H1 (cell line): ENCODE results near the gene OIP5. TPM values are rescaled to one million over a fixed set of nuclear protein-coding genes. Genes with fewer than 3 reads are reported as not detected.

Experiments used
- ASH2L ChIP-seq: fragments of 200-600, 300-600 bp; sonication (generic); IDR thresholded peaks from one replicate; pipeline ENCODE4 v1.7.1; 2017; ENCODE audit warnings: low read length
- BRCA1 ChIP-seq: IDR thresholded peaks from 2 replicates; pipeline ENCODE4 v1.6.1; 2012; ENCODE audit warnings: low read depth, low read length, improper control_type of control experiment
- TAF1 ChIP-seq: IDR thresholded peaks from 2 replicates; pipeline ENCODE4 v1.6.1; 2011; ENCODE audit warnings: mild to moderate bottlenecking, low read depth, low read length
- TAF7 ChIP-seq: optimal IDR thresholded peaks from 2 replicates; pipeline ENCODE3; 2011; ENCODE audit warnings: low read depth, mild to moderate bottlenecking, inconsistent platforms, low read length, moderate library complexity, borderline replicate concordance
- YY1 ChIP-seq: IDR thresholded peaks from 2 replicates; pipeline ENCODE4 v1.6.1; 2011; ENCODE audit warnings: low read depth, mild to moderate bottlenecking, low read length
- polyA plus RNA-seq, 7 experiments: library from polyadenylated mRNA; depleted of rRNA in 3 of 7; stranded (reverse) in 5 of 7; unstranded in 2 of 7; fragments of >200 nt in 5 of 7; fragments of 200-250 nt in 2 of 7; gene quantifications; 1 replicate in 5 of 7; 2 replicates in 1 of 7; 4 replicates in 1 of 7; pipeline versions ENCODE4 v1.2.1 to v1.2.3, GENCODE V29; 2011 to 2013; ENCODE audit warnings: missing spikeins in 2 of 7, mixed read lengths in 2 of 7
- total RNA-seq: library from RNA; stranded (reverse); fragmentation: NEBNext Ultra II Directional; extraction: Animal tissue kit (Norgen Biotek cat#: 25700); gene quantifications from 2 replicates; pipeline ENCODE4 v1.2.1, GENCODE V29; 2021
- TF ChIP-seq, protein P1 (sequence below): fragments of 300-600 bp; sonication (generic); IDR thresholded peaks from 2 replicates; pipeline ENCODE4 v1.7.1; 2012; ENCODE audit warnings: low read length, moderate library complexity, mild to moderate bottlenecking, inconsistent platforms; ENCODE audit not compliant: insufficient replicate concordance
- TF ChIP-seq, protein P2 (sequence below): IDR thresholded peaks from 2 replicates; pipeline ENCODE4 v1.6.1; 2011; ENCODE audit warnings: low read length, improper control_type of control experiment

The OIP5 gene
- total and polyA plus RNA-seq, 2 of the 8 experiments (the other 6 are each of a cell fraction or from before 2014, with no cell fraction given), result 34.8 to 44.5 TPM

DNA sequence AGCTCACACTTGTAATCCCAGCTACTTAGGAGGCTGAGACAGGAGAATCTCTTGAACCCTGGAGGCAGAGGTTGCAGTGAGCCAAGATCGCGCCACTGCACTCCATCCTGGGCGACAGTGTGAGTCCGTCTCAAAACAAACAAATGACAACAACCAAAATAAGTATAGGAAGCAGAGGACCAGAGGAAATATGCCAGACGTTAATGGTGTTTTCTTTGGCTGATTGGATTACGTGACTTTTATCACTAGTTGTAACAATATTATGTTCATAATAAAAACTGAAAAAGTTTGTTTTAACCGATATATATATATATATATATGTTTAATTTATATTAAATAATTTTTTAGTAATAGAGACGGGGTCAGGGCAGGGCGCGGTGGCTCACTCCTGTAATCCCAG lies 22.0 kb upstream of the OIP5 start (continued):
- TF ChIP-seq, protein P1, sequence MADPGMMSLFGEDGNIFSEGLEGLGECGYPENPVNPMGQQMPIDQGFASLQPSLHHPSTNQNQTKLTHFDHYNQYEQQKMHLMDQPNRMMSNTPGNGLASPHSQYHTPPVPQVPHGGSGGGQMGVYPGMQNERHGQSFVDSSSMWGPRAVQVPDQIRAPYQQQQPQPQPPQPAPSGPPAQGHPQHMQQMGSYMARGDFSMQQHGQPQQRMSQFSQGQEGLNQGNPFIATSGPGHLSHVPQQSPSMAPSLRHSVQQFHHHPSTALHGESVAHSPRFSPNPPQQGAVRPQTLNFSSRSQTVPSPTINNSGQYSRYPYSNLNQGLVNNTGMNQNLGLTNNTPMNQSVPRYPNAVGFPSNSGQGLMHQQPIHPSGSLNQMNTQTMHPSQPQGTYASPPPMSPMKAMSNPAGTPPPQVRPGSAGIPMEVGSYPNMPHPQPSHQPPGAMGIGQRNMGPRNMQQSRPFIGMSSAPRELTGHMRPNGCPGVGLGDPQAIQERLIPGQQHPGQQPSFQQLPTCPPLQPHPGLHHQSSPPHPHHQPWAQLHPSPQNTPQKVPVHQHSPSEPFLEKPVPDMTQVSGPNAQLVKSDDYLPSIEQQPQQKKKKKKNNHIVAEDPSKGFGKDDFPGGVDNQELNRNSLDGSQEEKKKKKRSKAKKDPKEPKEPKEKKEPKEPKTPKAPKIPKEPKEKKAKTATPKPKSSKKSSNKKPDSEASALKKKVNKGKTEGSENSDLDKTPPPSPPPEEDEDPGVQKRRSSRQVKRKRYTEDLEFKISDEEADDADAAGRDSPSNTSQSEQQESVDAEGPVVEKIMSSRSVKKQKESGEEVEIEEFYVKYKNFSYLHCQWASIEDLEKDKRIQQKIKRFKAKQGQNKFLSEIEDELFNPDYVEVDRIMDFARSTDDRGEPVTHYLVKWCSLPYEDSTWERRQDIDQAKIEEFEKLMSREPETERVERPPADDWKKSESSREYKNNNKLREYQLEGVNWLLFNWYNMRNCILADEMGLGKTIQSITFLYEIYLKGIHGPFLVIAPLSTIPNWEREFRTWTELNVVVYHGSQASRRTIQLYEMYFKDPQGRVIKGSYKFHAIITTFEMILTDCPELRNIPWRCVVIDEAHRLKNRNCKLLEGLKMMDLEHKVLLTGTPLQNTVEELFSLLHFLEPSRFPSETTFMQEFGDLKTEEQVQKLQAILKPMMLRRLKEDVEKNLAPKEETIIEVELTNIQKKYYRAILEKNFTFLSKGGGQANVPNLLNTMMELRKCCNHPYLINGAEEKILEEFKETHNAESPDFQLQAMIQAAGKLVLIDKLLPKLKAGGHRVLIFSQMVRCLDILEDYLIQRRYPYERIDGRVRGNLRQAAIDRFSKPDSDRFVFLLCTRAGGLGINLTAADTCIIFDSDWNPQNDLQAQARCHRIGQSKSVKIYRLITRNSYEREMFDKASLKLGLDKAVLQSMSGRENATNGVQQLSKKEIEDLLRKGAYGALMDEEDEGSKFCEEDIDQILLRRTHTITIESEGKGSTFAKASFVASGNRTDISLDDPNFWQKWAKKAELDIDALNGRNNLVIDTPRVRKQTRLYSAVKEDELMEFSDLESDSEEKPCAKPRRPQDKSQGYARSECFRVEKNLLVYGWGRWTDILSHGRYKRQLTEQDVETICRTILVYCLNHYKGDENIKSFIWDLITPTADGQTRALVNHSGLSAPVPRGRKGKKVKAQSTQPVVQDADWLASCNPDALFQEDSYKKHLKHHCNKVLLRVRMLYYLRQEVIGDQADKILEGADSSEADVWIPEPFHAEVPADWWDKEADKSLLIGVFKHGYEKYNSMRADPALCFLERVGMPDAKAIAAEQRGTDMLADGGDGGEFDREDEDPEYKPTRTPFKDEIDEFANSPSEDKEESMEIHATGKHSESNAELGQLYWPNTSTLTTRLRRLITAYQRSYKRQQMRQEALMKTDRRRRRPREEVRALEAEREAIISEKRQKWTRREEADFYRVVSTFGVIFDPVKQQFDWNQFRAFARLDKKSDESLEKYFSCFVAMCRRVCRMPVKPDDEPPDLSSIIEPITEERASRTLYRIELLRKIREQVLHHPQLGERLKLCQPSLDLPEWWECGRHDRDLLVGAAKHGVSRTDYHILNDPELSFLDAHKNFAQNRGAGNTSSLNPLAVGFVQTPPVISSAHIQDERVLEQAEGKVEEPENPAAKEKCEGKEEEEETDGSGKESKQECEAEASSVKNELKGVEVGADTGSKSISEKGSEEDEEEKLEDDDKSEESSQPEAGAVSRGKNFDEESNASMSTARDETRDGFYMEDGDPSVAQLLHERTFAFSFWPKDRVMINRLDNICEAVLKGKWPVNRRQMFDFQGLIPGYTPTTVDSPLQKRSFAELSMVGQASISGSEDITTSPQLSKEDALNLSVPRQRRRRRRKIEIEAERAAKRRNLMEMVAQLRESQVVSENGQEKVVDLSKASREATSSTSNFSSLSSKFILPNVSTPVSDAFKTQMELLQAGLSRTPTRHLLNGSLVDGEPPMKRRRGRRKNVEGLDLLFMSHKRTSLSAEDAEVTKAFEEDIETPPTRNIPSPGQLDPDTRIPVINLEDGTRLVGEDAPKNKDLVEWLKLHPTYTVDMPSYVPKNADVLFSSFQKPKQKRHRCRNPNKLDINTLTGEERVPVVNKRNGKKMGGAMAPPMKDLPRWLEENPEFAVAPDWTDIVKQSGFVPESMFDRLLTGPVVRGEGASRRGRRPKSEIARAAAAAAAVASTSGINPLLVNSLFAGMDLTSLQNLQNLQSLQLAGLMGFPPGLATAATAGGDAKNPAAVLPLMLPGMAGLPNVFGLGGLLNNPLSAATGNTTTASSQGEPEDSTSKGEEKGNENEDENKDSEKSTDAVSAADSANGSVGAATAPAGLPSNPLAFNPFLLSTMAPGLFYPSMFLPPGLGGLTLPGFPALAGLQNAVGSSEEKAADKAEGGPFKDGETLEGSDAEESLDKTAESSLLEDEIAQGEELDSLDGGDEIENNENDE, result no peak
- TF ChIP-seq ASH2L, result no peak
- TF ChIP-seq BRCA1, result no peak
- TF ChIP-seq TAF7, result no peak
- TF ChIP-seq, protein P2, sequence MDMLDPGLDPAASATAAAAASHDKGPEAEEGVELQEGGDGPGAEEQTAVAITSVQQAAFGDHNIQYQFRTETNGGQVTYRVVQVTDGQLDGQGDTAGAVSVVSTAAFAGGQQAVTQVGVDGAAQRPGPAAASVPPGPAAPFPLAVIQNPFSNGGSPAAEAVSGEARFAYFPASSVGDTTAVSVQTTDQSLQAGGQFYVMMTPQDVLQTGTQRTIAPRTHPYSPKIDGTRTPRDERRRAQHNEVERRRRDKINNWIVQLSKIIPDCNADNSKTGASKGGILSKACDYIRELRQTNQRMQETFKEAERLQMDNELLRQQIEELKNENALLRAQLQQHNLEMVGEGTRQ, result no peak
- TF ChIP-seq YY1, result no peak
- no peak for TF ChIP-seq TAF1
